GM11168 (cell line): ENCODE data around the gene SLC5A2.

ENCODE experiments used
- in situ Hi-C: fragments of 300-500 bp; cut with MboI; formaldehyde crosslinking; loops from one replicate; pipeline ENCODE4 v1.12.0; 2022; ENCODE audit warnings: low sequenced_read_pairs; ENCODE audit not compliant: unreplicated experiment

Gene SLC5A2

GRCh38 chr16:31458844-31459686 lies 23.9 kb upstream of the SLC5A2 start, which contains the start of gene ARMC5:
ARMC5 (plus strand) TSS chr16:31459501; CDS start chr16:31459525, 24 bp downstream.
- in situ Hi-C loops, result no loop called here

- in situ Hi-C loops, result no loop called here
These were observed 23.0 kb upstream of the SLC5A2 start for GRCh38 chr16:31459687-31460581.

DNA sequence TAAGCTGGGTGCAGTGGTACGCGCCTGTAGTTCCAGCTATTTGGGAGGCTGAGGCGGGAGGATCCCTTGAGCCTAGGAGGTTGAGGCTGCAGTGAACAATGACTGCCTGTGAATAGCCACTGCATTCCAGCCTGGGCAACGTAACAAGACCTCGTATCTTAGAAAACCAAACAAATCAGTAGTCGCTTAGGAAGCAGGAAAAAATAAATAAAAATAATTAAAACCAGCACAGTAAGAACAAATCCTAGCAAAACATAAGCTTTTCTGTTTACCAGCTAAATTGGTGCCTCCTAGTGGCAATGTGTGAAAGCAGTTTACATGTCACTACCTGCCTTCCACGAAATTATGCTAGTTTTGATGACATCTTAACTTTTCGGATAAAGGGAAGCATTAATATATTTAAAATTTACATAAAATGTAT lies 22.3 kb upstream of the SLC5A2 start:
- in situ Hi-C loops, result no loop called here

- in situ Hi-C loops, result no loop called here
These were observed 21.6 kb upstream of the SLC5A2 start for GRCh38 chr16:31461201-31461920.

GRCh38 chr16:31461921-31462804 lies 20.8 kb upstream of the SLC5A2 start:
- in situ Hi-C loops, result no loop called here

- in situ Hi-C loops, result no loop called here
These were observed 18.6 kb upstream of the SLC5A2 start for GRCh38 chr16:31464348-31464769.

DNA sequence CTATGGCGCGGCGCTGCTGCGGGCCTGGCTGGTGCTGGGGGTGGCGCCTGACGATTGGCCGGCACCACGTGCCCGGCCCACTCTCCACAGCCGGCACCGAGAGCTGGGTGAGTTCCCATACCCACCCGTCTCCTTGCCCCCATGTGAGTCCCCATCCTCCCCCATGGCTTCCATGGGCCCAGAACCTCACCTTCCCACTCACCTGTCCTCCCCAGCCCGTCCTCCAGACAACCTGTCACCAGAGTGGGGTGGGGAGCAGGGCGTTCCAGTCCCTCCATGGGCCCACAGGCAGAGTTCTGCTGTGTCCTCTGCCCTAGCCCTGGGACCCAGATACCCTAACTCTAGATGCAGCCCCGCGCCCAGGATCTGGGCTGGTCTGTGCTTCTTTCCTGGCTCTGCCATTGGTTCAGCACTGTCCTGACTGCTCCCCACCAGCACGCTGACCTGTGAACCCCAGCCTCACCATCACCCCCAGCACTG lies 18.1 kb upstream of the SLC5A2 start:
- in situ Hi-C loops, result no loop called here

GRCh38 chr16:31465788-31466370 lies 17.0 kb upstream of the SLC5A2 start:
- in situ Hi-C loops, result no loop called here

DNA sequence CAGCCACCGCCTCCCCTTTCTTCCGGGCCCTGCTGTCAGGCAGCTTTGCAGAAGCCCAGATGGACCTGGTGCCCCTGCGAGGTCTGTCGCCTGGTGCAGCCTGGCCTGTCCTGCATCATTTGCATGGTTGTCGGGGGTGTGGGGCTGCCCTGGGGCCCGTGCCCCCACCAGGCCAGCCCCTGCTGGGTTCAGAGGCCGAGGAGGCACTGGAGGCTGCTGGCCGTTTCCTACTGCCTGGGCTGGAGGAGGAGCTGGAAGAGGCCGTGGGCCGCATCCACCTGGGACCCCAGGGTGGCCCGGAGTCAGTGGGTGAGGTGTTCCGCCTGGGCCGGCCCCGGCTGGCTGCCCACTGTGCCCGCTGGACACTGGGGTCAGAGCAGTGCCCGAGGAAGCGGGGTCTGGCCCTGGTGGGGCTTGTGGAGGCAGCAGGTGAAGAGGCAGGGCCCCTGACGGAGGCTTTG lies 16.5 kb upstream of the SLC5A2 start:
- in situ Hi-C loops, result no loop called here

DNA sequence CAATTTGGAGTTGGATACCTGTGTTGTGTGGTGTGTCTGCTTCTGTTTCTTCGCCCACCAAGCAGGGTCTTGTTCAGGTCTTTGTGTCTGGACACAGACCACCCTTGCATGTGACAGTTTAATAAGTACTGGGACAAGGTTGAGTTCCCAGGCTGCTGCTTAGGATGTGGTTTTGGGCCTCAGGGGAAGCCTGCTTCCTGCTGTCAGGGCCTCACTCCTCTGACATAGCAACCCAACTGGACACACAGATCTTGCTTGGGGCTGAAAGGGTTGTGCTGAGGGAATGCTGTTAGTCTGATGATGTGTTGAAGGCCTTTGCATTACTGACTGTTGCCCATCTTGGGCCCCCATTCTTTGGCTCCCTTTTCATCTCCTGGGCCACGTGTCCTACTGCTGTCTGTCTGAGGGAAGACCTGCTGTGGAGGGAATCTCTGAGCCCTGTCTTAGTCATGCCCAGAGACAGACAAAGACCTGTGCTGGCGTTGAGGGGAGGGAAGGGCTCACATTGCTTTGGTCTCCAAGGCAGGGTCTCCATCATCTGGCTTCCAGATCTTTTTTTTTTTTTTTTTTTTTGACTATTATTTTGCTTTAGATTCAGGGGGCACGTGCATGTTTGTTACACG lies 15.7 kb upstream of the SLC5A2 start:
- in situ Hi-C loops, result no loop called here

- in situ Hi-C loops, result no loop called here
These were observed 15.1 kb upstream of the SLC5A2 start for GRCh38 chr16:31467858-31468257.

DNA sequence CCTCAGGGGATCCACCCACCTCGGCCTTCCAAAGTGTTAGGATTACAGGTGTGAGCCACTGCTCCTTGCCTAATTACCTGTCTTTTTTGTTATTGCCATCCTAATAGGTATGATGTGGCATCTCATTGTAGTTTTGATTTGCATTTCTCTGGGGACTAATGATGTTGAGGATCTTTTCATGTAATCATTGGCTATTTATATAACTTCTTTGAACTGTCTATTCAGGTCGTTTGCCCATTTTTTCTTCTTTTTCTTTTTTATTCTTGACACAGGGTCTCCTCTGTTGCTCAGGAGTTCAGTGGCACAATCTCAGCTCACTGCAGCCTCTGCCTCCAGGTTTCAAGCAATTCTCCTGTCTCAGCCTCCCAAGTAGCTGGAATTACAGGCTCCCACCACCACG lies 12.3 kb upstream of the SLC5A2 start:
- in situ Hi-C loops, result no loop called here

- in situ Hi-C loops, result no loop called here
These were observed 11.6 kb upstream of the SLC5A2 start for GRCh38 chr16:31471241-31471874.

GRCh38 chr16:31471875-31472708 lies 10.8 kb upstream of the SLC5A2 start, which contains the start of gene TGFB1I1:
TGFB1I1 (plus strand) TSS chr16:31472152; CDS start chr16:31472189, 37 bp downstream.
- in situ Hi-C loops, result no loop called here

DNA sequence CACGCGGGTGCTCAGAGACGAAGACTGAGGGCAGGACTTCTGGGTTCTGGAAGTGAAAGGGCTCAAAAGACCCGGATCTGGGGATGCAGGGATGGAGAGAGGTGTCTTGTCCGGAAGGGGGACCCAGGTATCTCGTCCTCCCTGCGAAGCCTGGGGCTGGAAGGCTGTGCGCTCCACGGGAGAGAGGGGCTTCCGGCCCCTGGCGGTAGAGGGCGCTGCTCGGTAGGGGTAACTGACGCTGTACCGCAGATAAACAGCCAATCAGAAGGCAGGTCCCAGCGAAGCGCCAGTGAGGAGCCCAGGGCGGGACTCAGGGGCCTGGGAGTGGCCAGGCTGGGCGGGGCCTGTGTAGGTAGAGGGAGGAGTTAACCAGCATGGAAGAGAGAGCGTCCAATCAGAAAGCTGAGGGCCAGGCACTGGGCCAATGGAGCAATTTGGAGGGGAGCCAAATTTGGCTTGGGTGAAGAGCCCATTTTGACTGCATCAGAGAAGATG lies 10.2 kb upstream of the SLC5A2 start:
- in situ Hi-C loops, result no loop called here

GRCh38 chr16:31473264-31473984 lies 9.5 kb upstream of the SLC5A2 start:
- in situ Hi-C loops, result no loop called here
